B cell (primary cell): Measurements from ENCODE around the gene EIF3L. TPM values are rescaled to one million over a fixed set of nuclear protein-coding genes. Genes with fewer than 3 reads are reported as not detected.
A peak's percentile ranks its signal among the peaks of the same experiment; 100 is the strongest.

Experiments used
- ATAC-seq: fragments of 200-7000 bp; cut with Tn5 transposase; one replicate; pipeline ENCODE4 v1.10.0; 2021; ENCODE audit warnings: low read depth, mild to moderate bottlenecking, moderate number of reproducible peaks, moderate library complexity
- CTCF ChIA-PET: fragments of 350-600 bp; sonication (Branson Sonifier 250); formaldehyde crosslinking; loops from one replicate; lab custom pipeline; 2021; ENCODE audit warnings: antibody characterized with exemption, inconsistent platforms; lab: Charles Lee
- POLR2A ChIA-PET: fragments of 350-600 bp; sonication (Branson Sonifier 250); formaldehyde crosslinking; loops from one replicate; lab custom pipeline; 2021; ENCODE audit warnings: antibody characterized with exemption; lab: Charles Lee
- DNase-seq: peaks from one replicate; pipeline ENCODE4 v3.0.0; 2013
- H2AFZ ChIP-seq: 2 replicates; pipeline ENCODE4 v1.6.1; 2012; ENCODE audit warnings: mild to moderate bottlenecking, low read depth, low read length; ENCODE audit not compliant: insufficient read depth, poor library complexity, severe bottlenecking
- H3K27ac ChIP-seq, 2 donors: 1 replicate in 1 of 2; 2 replicates in 1 of 2; pipeline ENCODE4 v1.5.1; 2012 to 2013; ENCODE audit warnings: low read length in 2 of 2, mild to moderate bottlenecking in 2 of 2, moderate library complexity in 1 of 2
- H3K27me3 ChIP-seq, 4 experiments: fragments of 200-600 bp in 1 of 4; sonication (generic) in 1 of 4; replicated peaks in 1 of 4; 1 replicate in 2 of 4; 2 replicates in 2 of 4; pipeline versions ENCODE4 v1.6.1 to v1.7.0; 2013 to 2016; ENCODE audit warnings: low read length in 3 of 4, mild to moderate bottlenecking in 2 of 4, mixed read lengths in 1 of 4, moderate library complexity in 1 of 4; ENCODE audit not compliant: insufficient read depth in 4 of 4, control insufficient read depth in 3 of 4; ENCODE audit errors: control extremely low read depth in 1 of 4
- H3K36me3 ChIP-seq, 2 experiments: replicated peaks in 1 of 2; 1 replicate in 1 of 2; 2 replicates in 1 of 2; pipeline versions ENCODE4 v1.6.1 to v1.7.1; 2013; ENCODE audit warnings: low read length in 1 of 2; ENCODE audit not compliant: insufficient read depth in 2 of 2, control insufficient read depth in 1 of 2; ENCODE audit errors: control extremely low read depth in 1 of 2, extremely low read depth in 1 of 2
- H3K4me1 ChIP-seq, 2 donors: fragments of 200-600 bp in 1 of 2; sonication (generic) in 1 of 2; 1 replicate in 1 of 2; 2 replicates in 1 of 2; pipeline versions ENCODE4 v1.5.1 to v1.6.1; 2013 to 2017; ENCODE audit warnings: low read length in 2 of 2; ENCODE audit not compliant: control insufficient read depth in 2 of 2, insufficient read depth in 2 of 2
- H3K4me2 ChIP-seq: replicated peaks from 2 replicates; pipeline ENCODE3; 2012; ENCODE audit warnings: mild to moderate bottlenecking, low read depth, low read length; ENCODE audit not compliant: poor library complexity, severe bottlenecking
- H3K4me3 ChIP-seq, 5 experiments: fragments of 200-600 bp in 1 of 5; sonication (generic) in 1 of 5; 1 replicate in 3 of 5; 2 replicates in 2 of 5; pipeline versions ENCODE4 v1.5.1 to v1.7.0; 2011 to 2016; ENCODE audit warnings: low read length in 4 of 5, mild to moderate bottlenecking in 4 of 5, low read depth in 2 of 5, control low read depth in 1 of 5, moderate library complexity in 1 of 5; ENCODE audit not compliant: insufficient read depth in 1 of 5; ENCODE audit errors: control extremely low read depth in 1 of 5, extremely low read depth in 1 of 5
- H3K79me2 ChIP-seq: fragments of 200-600 bp; sonication (generic); one replicate; pipeline ENCODE4 v1.6.0; 2016; ENCODE audit warnings: low read length; ENCODE audit not compliant: control insufficient read depth, insufficient read depth
- H3K9ac ChIP-seq: fragments of 200-600 bp; sonication (generic); 2 replicates; pipeline ENCODE4 v1.6.1; 2017; ENCODE audit warnings: mild to moderate bottlenecking, low read length, moderate library complexity
- H3K9me3 ChIP-seq, 3 donors: one replicate each; pipeline versions ENCODE4 v1.6.1 to v1.7.1; 2013; ENCODE audit warnings: low read length in 2 of 3; ENCODE audit not compliant: control insufficient read depth in 2 of 3, insufficient read depth in 1 of 3; ENCODE audit errors: control extremely low read depth in 1 of 3
- H4K20me1 ChIP-seq: 2 replicates; pipeline ENCODE4 v1.6.0; 2012; ENCODE audit warnings: mild to moderate bottlenecking, low read length; ENCODE audit not compliant: insufficient read depth, control insufficient read depth, poor library complexity, severe bottlenecking
- H3K27ac Mint-ChIP-seq: one replicate; pipeline ENCODE4 v1.8.0; 2021; ENCODE audit warnings: mixed read lengths
- H3K27me3 Mint-ChIP-seq: one replicate; pipeline ENCODE4 v1.8.0; 2021; ENCODE audit warnings: mixed read lengths
- H3K4me1 Mint-ChIP-seq: one replicate; pipeline ENCODE4 v1.8.0; 2021; ENCODE audit warnings: mixed read lengths
- H3K4me3 Mint-ChIP-seq: one replicate; pipeline ENCODE4 v1.8.0; 2021; ENCODE audit warnings: mixed read lengths
- H3K9me3 Mint-ChIP-seq: one replicate; pipeline ENCODE4 v1.8.0; 2022; ENCODE audit warnings: mixed read lengths; ENCODE audit not compliant: insufficient read depth
- CTCF ChIP-seq: fragments of 200-600 bp; IDR thresholded peaks from one replicate; pipeline ENCODE4 v1.8.0; 2022; ENCODE audit warnings: antibody characterized with exemption, mild to moderate bottlenecking
- EZH2 ChIP-seq: IDR thresholded peaks from 2 replicates; pipeline ENCODE4 v1.6.1; 2012; ENCODE audit warnings: borderline replicate concordance, low read depth, mild to moderate bottlenecking, moderate library complexity, low read length; ENCODE audit not compliant: insufficient read depth, poor library complexity, severe bottlenecking
- WGBS: methylation state at CpG from one replicate; pipeline ENCODE4 v1.1.5; 2013; ENCODE audit warnings: missing lambda C conversion rate; ENCODE audit not compliant: insufficient coverage; 5-methylcytosine and 5-hydroxymethylcytosine counted together
- intact Hi-C: fragments of 100-400 bp; cut with micrococcal nuclease; formaldehyde crosslinking; loops from one replicate; pipeline ENCODE4 v1.10.0; 2022
- polyA plus RNA-seq: library from polyadenylated mRNA; depleted of rRNA; stranded (reverse); fragments of >200 nt; gene quantifications from 2 replicates; pipeline ENCODE4 v1.2.3, GENCODE V29; 2012
- total RNA-seq, 2 donors: library from RNA; stranded (reverse); fragments of 120-200 nt in 1 of 2; gene quantifications; 1 replicate in 1 of 2; 2 replicates in 1 of 2; pipeline versions ENCODE4 v1.2.3 to v1.2.4, GENCODE V29; 2013 to 2022

EIF3L gene
- total and polyA plus RNA-seq, 2 donors (not counting 1 experiment from before 2014, with no cell fraction given) = 430 to 560 TPM

GRCh38 chr22:37806409-37807333 is 42.5 kb upstream of the EIF3L start:
- DNase-seq (peak; percentile 51), ATAC-seq (no peak)
- H3K4me2 ChIP-seq = peak overlapping the region; percentile 78
- peak overlapping the region; percentile 66 for H3K9ac ChIP-seq
- Mint-ChIP-seq H3K27me3 (peaks cover 56% of the 10 kb centered on the region), H3K4me3 (peak overlapping the region; percentile 77), H3K27ac (no peak overlapping the region), H3K9me3 (no peaks in the 10 kb centered on the region), H3K4me1 (peaks cover 37% of the 10 kb centered on the region)
- ChIA-PET CTCF (interaction anchor here (3.6 to 4.1 kb wide), 2 partner anchors 11 to 56 kb away, joined by 24 to 30 read pairs; no protein-coding TSS in a partner anchor), POLR2A (interaction anchor here (0.5 kb wide), 1 partner anchor 13 kb away, joined by 3 read pairs; no protein-coding TSS in a partner anchor)
- no peak for TF ChIP-seq CTCF
- TF ChIP-seq EZH2 = no peak
- WGBS = 2% methylated on average over 11 of the region's 19 CpGs
- no peaks in the 10 kb centered on the region for H3K36me3 ChIP-seq
- no peak overlapping the region for H3K27ac ChIP-seq
- H3K27me3 ChIP-seq = peaks cover 0 to 92% (median 55%) of the 10 kb centered on the region in 4 experiments
- peaks cover 5% of the 10 kb centered on the region for H4K20me1 ChIP-seq
- intact Hi-C loops = loop anchor here (1.0 kb wide), 1 partner anchor 38 kb away; the partner anchor contains the start of gene ANKRD54
- H3K79me2 ChIP-seq = no peaks in the 10 kb centered on the region
- peak overlapping the region in 1 of 5 experiments; percentile 61 for H3K4me3 ChIP-seq
- peaks cover 0 to 39% (median 0%) of the 10 kb centered on the region in 3 donors for H3K9me3 ChIP-seq
- no peak overlapping the region for H2AFZ ChIP-seq
- H3K4me1 ChIP-seq = peaks cover 59 to 68% of the 10 kb centered on the region in 2 donors
